H1 (cell line): Measurements from ENCODE around the gene UMODL1. TPM values are rescaled to one million over a fixed set of nuclear protein-coding genes. Genes with fewer than 3 reads are reported as not detected.

ENCODE experiments used
- CTCF ChIA-PET: fragments of 300-600 bp; sonication (Branson Sonifier 250); formaldehyde crosslinking; loops from one replicate; lab custom pipeline; 2021; ENCODE audit not compliant: partially characterized antibody; lab: Charles Lee
- POLR2A ChIA-PET: fragments of 300-600 bp; sonication (Branson Sonifier 250); formaldehyde crosslinking; loops from one replicate; lab custom pipeline; 2021; ENCODE audit warnings: inconsistent platforms; ENCODE audit not compliant: partially characterized antibody; lab: Charles Lee
- DNase-seq, 2 experiments: peaks; one replicate each; pipeline versions ENCODE4 v3.0.0 to v3.0.0-alpha.2; 2010 to 2022; ENCODE audit warnings: low spot score in 2 of 2, low read depth in 1 of 2, mixed read lengths in 1 of 2
- FAIRE-seq: peaks from 2 replicates; lab custom pipeline; 2011; peaks lifted over from hg19 to GRCh38; lab: Jason Lieb, UNC
- H2AFZ ChIP-seq: 2 replicates; pipeline ENCODE4 v1.8.1; 2012; ENCODE audit warnings: low read length, inconsistent platforms
- H2AK5ac ChIP-seq: 2 replicates; pipeline ENCODE4 v1.6.1; 2013; ENCODE audit warnings: low read depth, low read length
- H2BK120ac ChIP-seq: replicated peaks from 2 replicates; pipeline ENCODE3; 2013; ENCODE audit warnings: low read depth, low read length, inconsistent platforms
- H2BK12ac ChIP-seq: 2 replicates; pipeline ENCODE4 v1.6.1; 2013; ENCODE audit warnings: low read depth, low read length
- H2BK15ac ChIP-seq: 2 replicates; pipeline ENCODE4 v1.6.1; 2013; ENCODE audit warnings: low read length
- H2BK20ac ChIP-seq: 2 replicates; pipeline ENCODE4 v1.6.1; 2013; ENCODE audit warnings: low read length
- H2BK5ac ChIP-seq: 2 replicates; pipeline ENCODE4 v1.6.1; 2013; ENCODE audit warnings: low read depth, low read length
- H3K14ac ChIP-seq: 2 replicates; pipeline ENCODE4 v1.6.1; 2013; ENCODE audit warnings: inconsistent platforms; ENCODE audit not compliant: insufficient read length
- H3K18ac ChIP-seq: 2 replicates; pipeline ENCODE4 v1.6.1; 2013; ENCODE audit warnings: low read length; ENCODE audit errors: extremely low read depth
- H3K23ac ChIP-seq: 2 replicates; pipeline ENCODE4 v1.6.1; 2013; ENCODE audit warnings: inconsistent platforms; ENCODE audit not compliant: insufficient read length
- H3K23me2 ChIP-seq: 2 replicates; pipeline ENCODE4 v1.6.1; 2013; ENCODE audit warnings: low read depth, low read length
- H3K27ac ChIP-seq: 2 replicates; pipeline ENCODE4 v1.6.1; 2011; ENCODE audit warnings: low read depth, low read length, inconsistent platforms
- H3K27me3 ChIP-seq, 4 experiments: replicated peaks in 1 of 4; 1 replicate in 1 of 4; 2 replicates in 3 of 4; pipeline versions ENCODE4 v1.6.1 to v1.8.1; 2011 to 2013; ENCODE audit warnings: low read length in 3 of 4, mild to moderate bottlenecking in 3 of 4, inconsistent platforms in 2 of 4, mixed read lengths in 2 of 4, moderate library complexity in 1 of 4; ENCODE audit not compliant: control insufficient read depth in 3 of 4, insufficient read depth in 3 of 4; ENCODE audit errors: extremely low read depth in 1 of 4
- H3K36me3 ChIP-seq, 4 experiments: 2 replicates each; pipeline versions ENCODE4 v1.6.1 to v1.8.1; 2011 to 2013; ENCODE audit warnings: mild to moderate bottlenecking in 4 of 4, low read length in 3 of 4, moderate library complexity in 2 of 4, control low read depth in 1 of 4, inconsistent platforms in 1 of 4; ENCODE audit not compliant: insufficient read depth in 4 of 4, control insufficient read depth in 2 of 4
- H3K4ac ChIP-seq: replicated peaks from 2 replicates; pipeline ENCODE3; 2013; ENCODE audit warnings: low read length, low read depth, mixed read lengths, inconsistent platforms; ENCODE audit not compliant: insufficient read length
- H3K4me1 ChIP-seq, 4 experiments: replicated peaks in 1 of 4; 1 replicate in 1 of 4; 2 replicates in 3 of 4; pipeline versions ENCODE4 v1.6.1 to v1.8.1; 2011 to 2013; ENCODE audit warnings: low read length in 3 of 4, inconsistent platforms in 2 of 4, mixed read lengths in 1 of 4; ENCODE audit not compliant: insufficient read depth in 4 of 4, control insufficient read depth in 3 of 4
- H3K4me2 ChIP-seq, 2 experiments: 2 replicates each; pipeline versions ENCODE4 v1.6.1 to v1.8.1; 2011 to 2013; ENCODE audit warnings: low read depth in 2 of 2, low read length in 2 of 2, control low read depth in 1 of 2, inconsistent platforms in 1 of 2, mild to moderate bottlenecking in 1 of 2; ENCODE audit not compliant: insufficient read depth in 1 of 2
- H3K4me3 ChIP-seq, 4 experiments: fragments of 200-600, 300-600 bp in 1 of 4; sonication (generic), shearing (Covaris generic), sonication (Bioruptor Twin) in 1 of 4; 2 replicates each; pipeline versions ENCODE4 v1.5.1 to v1.8.1; 2011 to 2016; ENCODE audit warnings: low read length in 4 of 4, low read depth in 3 of 4, control low read depth in 2 of 4, inconsistent platforms in 2 of 4, mild to moderate bottlenecking in 2 of 4, mixed read lengths in 1 of 4, moderate library complexity in 1 of 4; ENCODE audit not compliant: insufficient read depth in 2 of 4; ENCODE audit errors: extremely low read depth in 1 of 4
- H3K56ac ChIP-seq: replicated peaks from 2 replicates; pipeline ENCODE3; 2013; ENCODE audit warnings: low read depth, mild to moderate bottlenecking, mixed read lengths, low read length, inconsistent platforms; ENCODE audit not compliant: insufficient read length
- H3K79me1 ChIP-seq: 2 replicates; pipeline ENCODE4 v1.6.1; 2013; ENCODE audit warnings: low read depth, low read length, control low read depth
- H3K79me2 ChIP-seq, 2 experiments: 2 replicates each; pipeline versions ENCODE4 v1.6.1 to v1.8.1; 2012 to 2013; ENCODE audit warnings: low read length in 2 of 2, mild to moderate bottlenecking in 2 of 2, inconsistent platforms in 1 of 2; ENCODE audit not compliant: insufficient read depth in 2 of 2, control insufficient read depth in 1 of 2
- H3K9ac ChIP-seq, 4 experiments: replicated peaks in 1 of 4; 1 replicate in 1 of 4; 2 replicates in 3 of 4; pipeline versions ENCODE4 v1.6.1 to v1.8.1; 2011 to 2013; ENCODE audit warnings: low read depth in 3 of 4, low read length in 3 of 4, control low read depth in 2 of 4, mild to moderate bottlenecking in 2 of 4, moderate library complexity in 2 of 4, inconsistent platforms in 1 of 4; ENCODE audit errors: extremely low read depth in 1 of 4
- H3K9me3 ChIP-seq, 2 experiments: 2 replicates each; pipeline versions ENCODE4 v1.6.1 to v1.8.1; 2012 to 2013; ENCODE audit warnings: mild to moderate bottlenecking in 2 of 2, moderate library complexity in 2 of 2, control low read depth in 1 of 2, inconsistent platforms in 1 of 2, low read depth in 1 of 2, low read length in 1 of 2, mixed read lengths in 1 of 2; ENCODE audit not compliant: insufficient read depth in 2 of 2
- H4K20me1 ChIP-seq, 2 experiments: replicated peaks in 1 of 2; 2 replicates each; pipeline versions ENCODE3 to v1.8.1; 2011 to 2013; ENCODE audit warnings: inconsistent platforms in 2 of 2, low read length in 2 of 2, mild to moderate bottlenecking in 1 of 2; ENCODE audit not compliant: insufficient read depth in 2 of 2, control insufficient read depth in 1 of 2
- H4K5ac ChIP-seq: 2 replicates; pipeline ENCODE4 v1.6.1; 2013; ENCODE audit warnings: low read length, low read depth, mixed read lengths, inconsistent platforms; ENCODE audit not compliant: insufficient read length
- H4K8ac ChIP-seq: 2 replicates; pipeline ENCODE4 v1.8.0; 2013; ENCODE audit warnings: mild to moderate bottlenecking, moderate library complexity, low read length, inconsistent platforms; ENCODE audit not compliant: insufficient read depth; ENCODE audit errors: extremely low read depth
- H4K91ac ChIP-seq: replicated peaks from 2 replicates; pipeline ENCODE3; 2013; ENCODE audit warnings: low read length, mixed read lengths, inconsistent platforms; ENCODE audit not compliant: insufficient read length
- BACH1 ChIP-seq: IDR thresholded peaks from 2 replicates; pipeline ENCODE4 v1.6.1; 2012; ENCODE audit warnings: low read length, improper control_type of control experiment
- BRCA1 ChIP-seq: IDR thresholded peaks from 2 replicates; pipeline ENCODE4 v1.6.1; 2012; ENCODE audit warnings: low read depth, low read length, improper control_type of control experiment
- CEBPB ChIP-seq: IDR thresholded peaks from 2 replicates; pipeline ENCODE4 v1.6.1; 2012; ENCODE audit warnings: low read depth, low read length
- CTBP2 ChIP-seq: IDR thresholded peaks from 2 replicates; pipeline ENCODE4 v1.7.0; 2011; ENCODE audit warnings: borderline replicate concordance, mild to moderate bottlenecking, moderate library complexity, mixed read lengths, low read length; ENCODE audit not compliant: insufficient read depth, insufficient read length
- EGR1 ChIP-seq: IDR thresholded peaks from 2 replicates; pipeline ENCODE4 v1.6.1; 2011; ENCODE audit warnings: low read depth, low read length, borderline replicate concordance
- GTF2F1 ChIP-seq: IDR thresholded peaks from 2 replicates; pipeline ENCODE4 v1.6.1; 2012; ENCODE audit warnings: low read depth, low read length, improper control_type of control experiment, borderline replicate concordance
- RBBP5 ChIP-seq: IDR thresholded peaks from 2 replicates; pipeline ENCODE4 v1.7.1; 2012; ENCODE audit warnings: low read depth, mild to moderate bottlenecking, inconsistent platforms, low read length, moderate library complexity, borderline replicate concordance
- RXRA ChIP-seq: IDR thresholded peaks from 2 replicates; pipeline ENCODE4 v1.6.1; 2011; ENCODE audit warnings: low read depth, mild to moderate bottlenecking, low read length, moderate library complexity; ENCODE audit not compliant: insufficient read depth
- SIX5 ChIP-seq: IDR thresholded peaks from 2 replicates; pipeline ENCODE4 v1.6.1; 2011; ENCODE audit warnings: mild to moderate bottlenecking, low read depth, low read length
- SUZ12 ChIP-seq: fragments of 200-600 bp; sonication (generic); IDR thresholded peaks from 2 replicates; pipeline ENCODE4 v1.6.1; 2012; ENCODE audit warnings: mild to moderate bottlenecking, inconsistent platforms, low read length, moderate library complexity, mixed read lengths
- TAF7 ChIP-seq: optimal IDR thresholded peaks from 2 replicates; pipeline ENCODE3; 2011; ENCODE audit warnings: low read depth, mild to moderate bottlenecking, inconsistent platforms, low read length, moderate library complexity, borderline replicate concordance
- TBP ChIP-seq: IDR thresholded peaks from 2 replicates; pipeline ENCODE4 v1.6.1; 2011; ENCODE audit warnings: low read depth, low read length, improper control_type of control experiment
- WGBS, 2 experiments: shearing (Covaris generic) in 1 of 2; methylation state at CpG; one replicate each; pipeline versions ENCODE4 v1.1.6 to v1.1.7; 2013 to 2015; ENCODE audit warnings: low lambda C conversion rate in 2 of 2, mixed read lengths in 2 of 2, inconsistent platforms in 1 of 2, low coverage in 1 of 2, missing lambda C conversion rate in 1 of 2; ENCODE audit not compliant: insufficient replicate concordance in 2 of 2, insufficient coverage in 1 of 2, insufficient read length in 1 of 2; ENCODE audit errors: extremely low coverage in 1 of 2, missing lambda C conversion rate in 1 of 2; 5-methylcytosine and 5-hydroxymethylcytosine counted together
- polyA plus RNA-seq, 7 experiments: library from polyadenylated mRNA; depleted of rRNA in 3 of 7; stranded (reverse) in 5 of 7; unstranded in 2 of 7; fragments of >200 nt in 5 of 7; fragments of 200-250 nt in 2 of 7; gene quantifications; 1 replicate in 5 of 7; 2 replicates in 1 of 7; 4 replicates in 1 of 7; pipeline versions ENCODE4 v1.2.1 to v1.2.3, GENCODE V29; 2011 to 2013; ENCODE audit warnings: missing spikeins in 2 of 7, mixed read lengths in 2 of 7
- total RNA-seq: library from RNA; stranded (reverse); fragmentation: NEBNext Ultra II Directional; extraction: Animal tissue kit (Norgen Biotek cat#: 25700); gene quantifications from 2 replicates; pipeline ENCODE4 v1.2.1, GENCODE V29; 2021
- TF ChIP-seq, protein P1 (sequence below): IDR thresholded peaks from 2 replicates; pipeline ENCODE4 v1.6.1; 2012; ENCODE audit warnings: low read length, inconsistent platforms

Gene UMODL1
- total and polyA plus RNA-seq, 2 of the 8 experiments (the other 6 are each of a cell fraction or from before 2014, with no cell fraction given), result not detected

DNA sequence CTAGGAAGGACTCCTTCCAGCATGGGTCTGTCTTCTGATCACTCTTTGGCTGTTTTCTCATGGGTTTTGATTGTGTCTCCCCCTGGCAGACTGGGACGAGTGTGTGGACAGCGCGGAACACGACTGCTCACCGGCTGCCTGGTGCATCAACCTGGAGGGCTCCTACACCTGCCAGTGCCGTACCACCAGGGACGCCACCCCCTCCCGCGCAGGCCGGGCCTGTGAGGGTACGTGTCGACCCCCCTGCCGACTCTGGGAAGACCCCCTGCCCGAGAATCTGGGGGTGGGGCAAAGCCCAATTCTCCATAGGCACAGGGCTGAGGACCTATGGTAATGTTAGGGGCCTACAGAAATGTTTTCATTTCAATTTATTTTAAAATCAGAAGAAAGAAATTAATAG, 38.4 kb downstream of the UMODL1 start:
- H3K79me1 ChIP-seq, result no peaks in the 10 kb centered on the region
- H2BK120ac ChIP-seq, result no peak overlapping the region
- no peak overlapping the region for H2BK15ac ChIP-seq
- H3K4me1 ChIP-seq, result peaks cover 0 to 3% (median 0%) of the 10 kb centered on the region in 4 experiments; a peak in 1 of 7 replicates
- H3K23ac ChIP-seq, result no peak overlapping the region
- H2AFZ ChIP-seq, result no peak overlapping the region
- H3K27ac ChIP-seq, result no peak overlapping the region
- no peaks in the 10 kb centered on the region for H4K20me1 ChIP-seq
- no peak for DNase-seq
- no peaks in the 10 kb centered on the region for H3K9me3 ChIP-seq
- no peaks in the 10 kb centered on the region for H3K27me3 ChIP-seq
- H2BK5ac ChIP-seq, result no peak overlapping the region
- POLR2A ChIA-PET, result no interaction called here
- H3K18ac ChIP-seq, result no peak overlapping the region
- TF ChIP-seq RXRA, result no peak
- no peak for TF ChIP-seq EGR1
- TF ChIP-seq CEBPB, result no peak
- no peak for TF ChIP-seq TBP
- TF ChIP-seq GTF2F1, result no peak
- TF ChIP-seq, protein P1, sequence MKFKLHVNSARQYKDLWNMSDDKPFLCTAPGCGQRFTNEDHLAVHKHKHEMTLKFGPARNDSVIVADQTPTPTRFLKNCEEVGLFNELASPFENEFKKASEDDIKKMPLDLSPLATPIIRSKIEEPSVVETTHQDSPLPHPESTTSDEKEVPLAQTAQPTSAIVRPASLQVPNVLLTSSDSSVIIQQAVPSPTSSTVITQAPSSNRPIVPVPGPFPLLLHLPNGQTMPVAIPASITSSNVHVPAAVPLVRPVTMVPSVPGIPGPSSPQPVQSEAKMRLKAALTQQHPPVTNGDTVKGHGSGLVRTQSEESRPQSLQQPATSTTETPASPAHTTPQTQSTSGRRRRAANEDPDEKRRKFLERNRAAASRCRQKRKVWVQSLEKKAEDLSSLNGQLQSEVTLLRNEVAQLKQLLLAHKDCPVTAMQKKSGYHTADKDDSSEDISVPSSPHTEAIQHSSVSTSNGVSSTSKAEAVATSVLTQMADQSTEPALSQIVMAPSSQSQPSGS, result no peak
- no peak for TF ChIP-seq BRCA1
- TF ChIP-seq RBBP5, result no peak
- TF ChIP-seq CTBP2, result no peak
- TF ChIP-seq SIX5, result no peak
- no peak for TF ChIP-seq TAF7
- no peak for TF ChIP-seq BACH1
- TF ChIP-seq SUZ12, result no peak
- TF ChIP-seq, all 59 proteins: peak for 0
- Histone ChIP-seq H4K5ac (no peak overlapping the region), H2AK5ac (no peak overlapping the region), H3K36me3 (no peaks in the 10 kb centered on the region), H3K9ac (no peak overlapping the region), H3K23me2 (no peaks in the 10 kb centered on the region), H3K4ac (no peak overlapping the region), H2BK20ac (no peak overlapping the region), H4K91ac (no peak overlapping the region), H4K8ac (no peak overlapping the region), H3K14ac (no peak overlapping the region), H3K4me2 (no peak overlapping the region), H2BK12ac (no peak overlapping the region), H3K4me3 (no peak overlapping the region), H3K79me2 (no peaks in the 10 kb centered on the region), H3K56ac (no peak overlapping the region)
- WGBS, 2 experiments, result 89% methylated on average over 14 of the region's 14 CpGs; no CpG with 5 or more reads in 1 of the 2 experiments
- FAIRE-seq, result no peak
- CTCF ChIA-PET, result interaction anchor here (0.7 to 7.6 kb wide), 8 partner anchors 8 to 1204 kb away, joined by 3 to 80 read pairs (median 10); no protein-coding TSS in a partner anchor
